HEK293 (cell line): Measurements from ENCODE around the gene EFEMP1.
A peak's percentile ranks its signal among the peaks of the same experiment; 100 is the strongest.

Source experiments
- CTCF ChIA-PET: fragments of 350-600 bp; formaldehyde crosslinking; extraction: SDS; loops from one replicate; lab custom pipeline; 2021; ENCODE audit warnings: antibody characterized with exemption; lab: Yijun Ruan, JAX
- POLR2A ChIA-PET: fragments of 300-600 bp; formaldehyde crosslinking; extraction: SDS; loops from one replicate; lab custom pipeline; 2020; ENCODE audit warnings: antibody characterized with exemption, inconsistent platforms; lab: Yijun Ruan, JAX
- H3K27ac ChIP-seq: fragments of 200-500 bp; sonication (Bioruptor generic); 2 replicates; pipeline ENCODE4 v1.5.1; 2014; ENCODE audit warnings: low read depth, low read length, control low read depth, inconsistent platforms; ENCODE audit errors: extremely low read depth
- H3K36me3 ChIP-seq, 2 experiments: fragments of 200-500 bp in 1 of 2; sonication (Bioruptor generic) in 1 of 2; 1 replicate in 1 of 2; 2 replicates in 1 of 2; pipeline ENCODE4 v1.5.1; 2014 to 2017; ENCODE audit warnings: inconsistent platforms in 2 of 2, low read length in 2 of 2; ENCODE audit not compliant: control insufficient read depth in 2 of 2, insufficient read depth in 1 of 2
- H3K4me1 ChIP-seq: fragments of 200-500 bp; sonication (Bioruptor generic); 2 replicates; pipeline ENCODE4 v1.5.1; 2014; ENCODE audit warnings: mild to moderate bottlenecking, low read length, inconsistent platforms; ENCODE audit not compliant: control insufficient read depth, insufficient read depth
- H3K4me3 ChIP-seq: 2 replicates; pipeline ENCODE4 v1.5.1; 2011; ENCODE audit warnings: low read depth, mild to moderate bottlenecking, control low read depth, low read length, moderate library complexity
- H3K9me3 ChIP-seq: fragments of 200-500 bp; sonication (Bioruptor generic); 2 replicates; pipeline ENCODE4 v1.5.1; 2014; ENCODE audit warnings: low read depth, low read length, inconsistent platforms; ENCODE audit not compliant: control insufficient read depth, insufficient read depth
- KLF16 ChIP-seq: fragments of 450-650 bp; formaldehyde crosslinking; IDR thresholded peaks from 2 replicates; pipeline ENCODE4 v1.5.1; 2017; ENCODE audit warnings: missing biosample characterization, missing genetic modification characterization
- KLF7 ChIP-seq: fragments of 450-650 bp; formaldehyde crosslinking; IDR thresholded peaks from 2 replicates; pipeline ENCODE4 v1.5.1; 2016; ENCODE audit warnings: missing biosample characterization, missing genetic modification characterization, borderline replicate concordance
- PRDM1 ChIP-seq: fragments of 450-650 bp; formaldehyde crosslinking; IDR thresholded peaks from 2 replicates; pipeline ENCODE4; 2016; ENCODE audit warnings: missing biosample characterization, missing genetic modification characterization
- SETDB1 ChIP-seq: IDR thresholded peaks from one replicate; pipeline ENCODE4 v1.6.1; 2017; ENCODE audit warnings: mild to moderate bottlenecking, low read length, moderate library complexity, mixed read lengths; ENCODE audit not compliant: insufficient read length
- ZNF157 ChIP-seq: fragments of 450-650 bp; formaldehyde crosslinking; IDR thresholded peaks from 2 replicates; pipeline ENCODE4 v1.5.1; 2016; ENCODE audit warnings: missing biosample characterization, missing genetic modification characterization
- ZNF239 ChIP-seq: fragments of 450-650 bp; formaldehyde crosslinking; IDR thresholded peaks from 2 replicates; pipeline ENCODE4 v1.5.1; 2016; ENCODE audit warnings: missing biosample characterization, missing genetic modification characterization
- ZNF350 ChIP-seq: fragments of 450-650 bp; formaldehyde crosslinking; IDR thresholded peaks from 2 replicates; pipeline ENCODE4 v1.5.0; 2017; ENCODE audit warnings: missing biosample characterization, mild to moderate bottlenecking, missing genetic modification characterization
- ZNF394 ChIP-seq: fragments of 450-650 bp; formaldehyde crosslinking; IDR thresholded peaks from 2 replicates; pipeline ENCODE4 v1.5.1; 2016; ENCODE audit warnings: missing biosample characterization, missing genetic modification characterization, mild to moderate bottlenecking, moderate library complexity, borderline replicate concordance
- ZNF426 ChIP-seq: fragments of 450-650 bp; formaldehyde crosslinking; IDR thresholded peaks from 2 replicates; pipeline ENCODE4 v1.5.1; 2017; ENCODE audit warnings: missing biosample characterization, missing genetic modification characterization, mild to moderate bottlenecking, inconsistent platforms, moderate library complexity
- ZNF433 ChIP-seq: fragments of 450-650 bp; formaldehyde crosslinking; IDR thresholded peaks from 2 replicates; pipeline ENCODE4 v1.5.1; 2016; ENCODE audit warnings: missing biosample characterization, missing genetic modification characterization, low read depth
- ZNF529 ChIP-seq: fragments of 450-650 bp; formaldehyde crosslinking; IDR thresholded peaks from 2 replicates; pipeline ENCODE4 v1.5.1; 2017; ENCODE audit warnings: missing genetic modification characterization, missing biosample characterization; ENCODE audit not compliant: insufficient replicate concordance
- ZNF530 ChIP-seq: fragments of 450-650 bp; formaldehyde crosslinking; IDR thresholded peaks from 2 replicates; pipeline ENCODE4 v1.5.1; 2016; ENCODE audit warnings: low read depth, missing biosample characterization, missing genetic modification characterization
- ZNF558 ChIP-seq: fragments of 450-650 bp; formaldehyde crosslinking; IDR thresholded peaks from 2 replicates; pipeline ENCODE4 v1.5.1; 2016; ENCODE audit warnings: missing biosample characterization, missing genetic modification characterization
- ZNF792 ChIP-seq: fragments of 450-650 bp; formaldehyde crosslinking; IDR thresholded peaks from 2 replicates; pipeline ENCODE4 v1.5.1; 2016; ENCODE audit warnings: missing biosample characterization, missing genetic modification characterization
- TF ChIP-seq, protein P1 (sequence below): fragments of 450-650 bp; formaldehyde crosslinking; IDR thresholded peaks from 2 replicates; pipeline ENCODE4 v1.5.1; 2017; ENCODE audit warnings: missing biosample characterization, missing genetic modification characterization
- TF ChIP-seq, protein P2 (sequence below): fragments of 450-650 bp; formaldehyde crosslinking; IDR thresholded peaks from 2 replicates; pipeline ENCODE4 v1.5.1; 2016; ENCODE audit warnings: missing biosample characterization, missing genetic modification characterization

EFEMP1 gene

DNA sequence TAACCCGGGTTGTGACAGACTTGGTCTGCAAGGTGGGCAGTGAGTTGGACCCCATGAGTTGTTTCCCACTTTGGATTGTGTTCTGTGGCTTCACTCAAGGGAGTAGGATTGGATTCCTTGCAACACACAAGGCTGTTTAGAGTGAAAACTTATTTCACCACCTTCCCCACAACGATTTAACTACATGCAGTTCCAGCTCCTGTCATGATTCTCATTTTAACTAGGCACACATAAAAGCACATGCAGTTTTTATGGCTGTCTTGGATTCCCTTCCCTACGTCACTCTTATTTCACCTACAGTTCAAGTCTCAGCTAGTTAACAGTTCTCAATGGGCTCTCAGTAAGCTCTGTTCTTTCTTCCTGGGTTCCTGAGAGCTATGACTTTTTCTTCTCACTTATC is 15.9 kb downstream of the EFEMP1 start (continued):
- no peak for TF ChIP-seq ZNF394
- TF ChIP-seq ZNF433, result no peak

DNA sequence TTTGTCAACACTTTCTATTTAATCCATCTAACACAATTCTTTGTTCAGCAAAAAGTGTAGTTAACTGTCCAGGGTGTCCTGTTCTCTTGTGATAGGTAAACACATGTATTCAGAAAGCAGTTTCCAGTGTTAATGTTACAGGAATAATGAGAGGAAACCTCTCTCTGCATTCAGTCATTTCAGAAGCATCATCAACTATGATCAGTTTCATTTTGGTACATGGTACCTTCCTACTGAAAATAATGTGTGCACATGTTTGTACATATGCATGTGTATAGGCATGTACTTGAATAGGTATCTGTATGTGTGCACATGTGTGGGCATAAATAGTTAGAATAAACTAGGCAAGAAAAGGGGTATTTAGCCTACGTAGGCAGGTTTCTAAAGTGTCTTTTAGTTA is 16.6 kb downstream of the EFEMP1 start:
- ChIA-PET CTCF (interaction anchor here (1.1 kb wide), 1 partner anchor 54 kb away, joined by 3 read pairs; no protein-coding TSS in a partner anchor), POLR2A (no interaction called here)
- no peak overlapping the region for H3K4me3 ChIP-seq

DNA sequence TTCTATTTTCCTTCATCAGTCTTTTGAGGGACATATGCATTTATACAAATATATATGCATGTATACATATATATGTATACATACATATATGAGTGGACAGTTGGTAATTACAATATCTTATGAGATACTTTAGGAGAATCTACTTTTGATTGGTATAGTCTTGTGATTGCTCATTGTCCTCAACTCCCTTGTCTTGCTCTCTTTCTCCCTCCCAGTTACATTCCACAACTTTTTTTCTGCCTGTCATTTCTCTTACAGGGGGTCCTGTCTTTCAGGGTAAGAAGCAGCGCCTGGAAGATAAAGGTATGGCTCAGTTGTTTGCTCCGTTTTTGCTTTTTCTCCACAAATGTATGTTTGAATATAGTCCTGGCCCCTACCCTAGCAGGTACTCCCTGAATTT is 19.9 kb downstream of the EFEMP1 start:
- Histone ChIP-seq H3K4me3 (no peak overlapping the region), H3K4me1 (peaks cover 4% of the 10 kb centered on the region; the same call in 1 of the 2 replicates), H3K9me3 (no peaks in the 10 kb centered on the region), H3K27ac (no peak overlapping the region), H3K36me3 (no peaks in the 10 kb centered on the region)
- ChIA-PET POLR2A (no interaction called here), CTCF (interaction anchor here (0.6 to 2.0 kb wide), 2 partner anchors 58 to 215 kb away, joined by 3 to 7 read pairs; no protein-coding TSS in a partner anchor)
- no peak for TF ChIP-seq ZNF792 (tag by site-specific recombination)
- TF ChIP-seq ZNF529 (tag by site-specific recombination), result no peak
- TF ChIP-seq, protein P1, sequence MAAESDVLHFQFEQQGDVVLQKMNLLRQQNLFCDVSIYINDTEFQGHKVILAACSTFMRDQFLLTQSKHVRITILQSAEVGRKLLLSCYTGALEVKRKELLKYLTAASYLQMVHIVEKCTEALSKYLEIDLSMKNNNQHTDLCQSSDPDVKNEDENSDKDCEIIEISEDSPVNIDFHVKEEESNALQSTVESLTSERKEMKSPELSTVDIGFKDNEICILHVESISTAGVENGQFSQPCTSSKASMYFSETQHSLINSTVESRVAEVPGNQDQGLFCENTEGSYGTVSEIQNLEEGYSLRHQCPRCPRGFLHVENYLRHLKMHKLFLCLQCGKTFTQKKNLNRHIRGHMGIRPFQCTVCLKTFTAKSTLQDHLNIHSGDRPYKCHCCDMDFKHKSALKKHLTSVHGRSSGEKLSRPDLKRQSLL (tag by site-specific recombination), result no peak
- TF ChIP-seq ZNF157 (tag by site-specific recombination), result no peak
- TF ChIP-seq PRDM1 (tag by site-specific recombination), result no peak
- TF ChIP-seq SETDB1, result peak; percentile 29

More for the DNA sequence above, 16.6 kb downstream of the EFEMP1 start:
- Histone ChIP-seq H3K36me3 (no peaks in the 10 kb centered on the region), H3K4me1 (no peaks in the 10 kb centered on the region), H3K9me3 (no peaks in the 10 kb centered on the region), H3K27ac (no peak overlapping the region)
- TF ChIP-seq ZNF350 (tag by site-specific recombination), result no peak
- TF ChIP-seq, protein P2, sequence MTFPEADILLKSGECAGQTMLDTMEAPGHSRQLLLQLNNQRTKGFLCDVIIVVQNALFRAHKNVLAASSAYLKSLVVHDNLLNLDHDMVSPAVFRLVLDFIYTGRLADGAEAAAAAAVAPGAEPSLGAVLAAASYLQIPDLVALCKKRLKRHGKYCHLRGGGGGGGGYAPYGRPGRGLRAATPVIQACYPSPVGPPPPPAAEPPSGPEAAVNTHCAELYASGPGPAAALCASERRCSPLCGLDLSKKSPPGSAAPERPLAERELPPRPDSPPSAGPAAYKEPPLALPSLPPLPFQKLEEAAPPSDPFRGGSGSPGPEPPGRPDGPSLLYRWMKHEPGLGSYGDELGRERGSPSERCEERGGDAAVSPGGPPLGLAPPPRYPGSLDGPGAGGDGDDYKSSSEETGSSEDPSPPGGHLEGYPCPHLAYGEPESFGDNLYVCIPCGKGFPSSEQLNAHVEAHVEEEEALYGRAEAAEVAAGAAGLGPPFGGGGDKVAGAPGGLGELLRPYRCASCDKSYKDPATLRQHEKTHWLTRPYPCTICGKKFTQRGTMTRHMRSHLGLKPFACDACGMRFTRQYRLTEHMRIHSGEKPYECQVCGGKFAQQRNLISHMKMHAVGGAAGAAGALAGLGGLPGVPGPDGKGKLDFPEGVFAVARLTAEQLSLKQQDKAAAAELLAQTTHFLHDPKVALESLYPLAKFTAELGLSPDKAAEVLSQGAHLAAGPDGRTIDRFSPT, result no peak
- no peak for TF ChIP-seq KLF7
- no peak for TF ChIP-seq KLF16 (tag by site-specific recombination)
- TF ChIP-seq ZNF426 (tag by site-specific recombination), result no peak
- no peak for TF ChIP-seq ZNF558 (tag by site-specific recombination)
- TF ChIP-seq ZNF239, result no peak

DNA sequence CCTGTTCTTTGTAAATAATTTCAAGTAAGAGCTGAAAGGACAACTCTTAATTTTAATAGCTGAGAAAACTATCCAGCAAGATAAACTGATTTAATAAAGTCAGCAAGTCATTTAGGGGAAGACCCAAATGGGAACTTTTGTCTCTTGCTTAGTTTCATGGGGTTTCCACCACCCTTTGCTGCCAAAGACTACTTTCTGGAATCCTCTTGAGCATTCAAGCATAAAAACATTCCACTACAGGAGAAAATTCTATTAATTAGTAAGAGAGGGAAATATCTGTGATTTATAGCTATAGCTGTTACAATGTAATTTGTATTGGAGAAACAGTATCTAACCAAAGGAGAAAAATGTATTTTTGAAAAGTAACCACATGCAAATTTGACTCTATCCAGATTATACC is 20.6 kb downstream of the EFEMP1 start:
- CTCF ChIA-PET, result interaction anchor here (1.1 to 2.0 kb wide), 2 partner anchors 10 to 59 kb away, joined by 3 to 7 read pairs; no protein-coding TSS in a partner anchor
- Histone ChIP-seq H3K4me1 (peaks cover 4% of the 10 kb centered on the region; the same call in 1 of the 2 replicates), H3K9me3 (no peaks in the 10 kb centered on the region), H3K27ac (no peak overlapping the region), H3K36me3 (no peaks in the 10 kb centered on the region), H3K4me3 (no peak overlapping the region)
- TF ChIP-seq ZNF530 (tag by site-specific recombination), result no peak
- POLR2A ChIA-PET, result no interaction called here
